Measurements from ENCODE around the gene SUMF2.
A peak's percentile ranks its signal among the peaks of the same experiment; 100 is the strongest.
"Not testable (repeated sequence)": the region's sequence is repeated elsewhere in the genome, so short reads cannot be mapped to it uniquely, and the experiment has no call there.

Gene SUMF2

DNA sequence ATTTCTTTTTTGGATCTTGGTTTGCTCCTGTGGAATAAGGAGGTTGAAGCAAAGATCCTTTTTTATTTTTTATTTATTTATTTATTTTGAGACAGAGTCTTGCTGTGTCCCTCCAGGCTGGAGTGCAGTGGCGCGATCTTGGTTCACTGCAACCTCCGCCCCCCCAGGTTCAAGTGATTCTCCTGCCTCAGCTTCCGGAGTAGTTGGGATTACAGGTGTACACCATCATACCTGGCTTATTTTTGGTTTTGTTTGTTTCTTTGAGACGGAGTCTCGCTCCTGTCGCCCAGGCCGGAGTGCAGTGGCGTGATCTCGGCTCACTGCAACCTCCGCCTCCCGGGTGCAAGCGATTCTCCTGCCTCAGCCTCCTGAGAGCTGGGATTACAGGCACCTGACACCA lies 2.3 kb downstream of the SUMF2 start:
- DNase-seq, result not testable (repeated sequence)

DNA sequence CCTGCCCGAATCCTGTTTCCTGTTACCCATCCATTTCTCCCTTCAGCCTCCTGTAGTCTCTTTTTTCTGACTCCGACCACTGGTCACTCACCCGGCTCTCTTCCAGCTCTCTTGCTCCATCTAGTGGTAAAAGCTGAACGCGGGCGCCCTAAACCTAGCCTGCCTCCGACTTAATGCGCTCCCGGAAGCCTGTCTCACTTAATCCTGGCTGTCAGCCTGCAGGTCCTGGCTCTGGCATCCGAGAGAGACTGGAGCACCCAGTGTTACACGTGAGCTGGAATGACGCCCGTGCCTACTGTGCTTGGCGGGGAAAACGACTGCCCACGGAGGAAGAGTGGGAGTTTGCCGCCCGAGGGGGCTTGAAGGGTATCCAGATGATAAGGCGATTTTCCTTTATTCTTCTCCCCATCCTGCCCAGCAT lies 10.3 kb downstream of the SUMF2 start:
- peak; percentile 74 to 80 for DNase-seq

DNA sequence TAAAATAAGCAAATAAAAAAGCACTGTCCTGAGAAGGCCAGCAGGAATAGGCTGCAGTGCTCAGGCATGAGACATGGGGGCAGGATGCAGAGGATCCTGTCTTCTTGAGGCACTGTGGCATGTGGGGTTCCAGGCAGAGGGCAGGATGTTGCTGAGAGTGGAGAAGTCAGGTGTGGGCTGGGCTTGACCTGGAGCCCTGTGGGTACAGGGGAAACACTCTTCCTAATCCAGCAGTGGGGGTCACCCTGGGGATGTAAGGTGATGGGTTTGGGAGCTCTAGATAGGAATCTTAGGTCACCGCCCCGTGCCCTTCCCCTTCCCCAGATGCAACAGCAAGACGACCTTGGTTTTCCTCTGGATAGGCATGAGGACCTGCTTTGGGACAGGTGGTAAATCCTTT lies 13.6 kb downstream of the SUMF2 start:
- DNase-seq, result no peak

DNA sequence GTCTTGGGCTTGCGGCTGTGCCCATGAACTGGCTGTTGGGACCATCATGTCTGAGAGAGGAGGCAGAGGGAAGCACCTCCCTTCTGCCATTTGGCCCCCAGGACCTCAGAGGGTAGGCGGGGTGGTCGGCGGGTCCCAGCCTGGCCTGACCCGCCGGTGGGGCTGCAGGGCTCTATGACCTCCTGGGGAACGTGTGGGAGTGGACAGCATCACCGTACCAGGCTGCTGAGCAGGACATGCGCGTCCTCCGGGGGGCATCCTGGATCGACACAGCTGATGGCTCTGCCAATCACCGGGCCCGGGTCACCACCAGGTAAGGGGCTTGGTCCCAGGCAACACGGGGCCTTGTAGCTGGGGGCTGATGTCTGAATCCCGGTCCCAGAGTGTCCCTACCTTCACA lies 14.1 kb downstream of the SUMF2 start:
- DNase-seq, result no peak

DNA sequence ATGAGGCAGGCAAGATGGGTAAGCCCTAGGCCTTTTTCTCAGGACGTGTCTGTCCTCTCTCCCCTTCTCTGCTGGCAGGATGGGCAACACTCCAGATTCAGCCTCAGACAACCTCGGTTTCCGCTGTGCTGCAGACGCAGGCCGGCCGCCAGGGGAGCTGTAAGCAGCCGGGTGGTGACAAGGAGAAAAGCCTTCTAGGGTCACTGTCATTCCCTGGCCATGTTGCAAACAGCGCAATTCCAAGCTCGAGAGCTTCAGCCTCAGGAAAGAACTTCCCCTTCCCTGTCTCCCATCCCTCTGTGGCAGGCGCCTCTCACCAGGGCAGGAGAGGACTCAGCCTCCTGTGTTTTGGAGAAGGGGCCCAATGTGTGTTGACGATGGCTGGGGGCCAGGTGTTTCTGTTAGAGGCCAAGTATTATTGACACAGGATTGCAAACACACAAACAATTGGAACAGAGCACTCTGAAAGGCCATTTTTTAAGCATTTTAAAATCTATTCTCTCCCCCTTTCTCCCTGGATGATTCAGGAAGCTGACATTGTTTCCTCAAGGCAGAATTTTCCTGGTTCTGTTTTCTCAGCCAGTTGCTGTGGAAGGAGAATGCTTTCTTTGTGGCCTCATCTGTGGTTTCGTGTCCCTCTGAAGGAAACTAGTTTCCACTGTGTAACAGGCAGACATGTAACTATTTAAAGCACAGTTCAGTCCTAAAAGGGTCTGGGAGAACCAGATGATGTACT lies 15.5 kb downstream of the SUMF2 start:
- DNase-seq, result no peak

DNA sequence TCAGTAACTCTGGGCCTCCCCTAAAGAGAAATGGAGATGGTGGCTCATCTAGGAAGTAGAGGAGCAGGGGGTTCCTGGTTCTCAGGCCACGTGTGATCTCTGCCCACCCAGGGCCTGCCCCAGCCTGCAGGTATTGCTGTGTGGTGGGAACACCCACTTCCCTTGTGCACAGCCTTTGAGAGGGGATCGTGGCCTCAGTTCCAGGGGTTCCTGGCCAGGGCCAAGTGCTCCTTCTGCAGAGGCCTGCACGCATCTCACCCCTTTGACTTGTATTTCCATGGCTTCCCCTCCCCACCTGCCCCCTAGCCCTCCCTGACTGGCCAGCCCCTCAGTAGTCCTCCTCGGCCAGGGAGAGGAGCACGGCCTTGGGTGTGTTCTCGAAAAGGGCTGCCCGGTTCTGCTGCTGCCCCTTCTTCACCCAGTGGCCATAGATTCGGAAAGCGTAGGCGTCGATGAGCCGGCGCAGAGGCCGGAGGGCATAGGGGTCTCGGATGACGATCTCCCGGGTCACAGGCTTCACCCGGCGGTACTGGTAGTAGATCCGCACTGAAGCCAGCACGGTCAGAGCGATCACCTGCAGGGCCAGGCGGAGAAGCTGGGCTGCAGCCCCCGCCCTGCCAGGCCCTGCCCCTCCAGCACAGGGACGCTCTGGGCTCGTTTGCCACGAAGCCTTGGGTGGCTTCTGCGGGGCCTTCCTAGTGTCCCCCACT lies 16.8 kb downstream of the SUMF2 start:
- DNase-seq, result not testable (repeated sequence)

DNA sequence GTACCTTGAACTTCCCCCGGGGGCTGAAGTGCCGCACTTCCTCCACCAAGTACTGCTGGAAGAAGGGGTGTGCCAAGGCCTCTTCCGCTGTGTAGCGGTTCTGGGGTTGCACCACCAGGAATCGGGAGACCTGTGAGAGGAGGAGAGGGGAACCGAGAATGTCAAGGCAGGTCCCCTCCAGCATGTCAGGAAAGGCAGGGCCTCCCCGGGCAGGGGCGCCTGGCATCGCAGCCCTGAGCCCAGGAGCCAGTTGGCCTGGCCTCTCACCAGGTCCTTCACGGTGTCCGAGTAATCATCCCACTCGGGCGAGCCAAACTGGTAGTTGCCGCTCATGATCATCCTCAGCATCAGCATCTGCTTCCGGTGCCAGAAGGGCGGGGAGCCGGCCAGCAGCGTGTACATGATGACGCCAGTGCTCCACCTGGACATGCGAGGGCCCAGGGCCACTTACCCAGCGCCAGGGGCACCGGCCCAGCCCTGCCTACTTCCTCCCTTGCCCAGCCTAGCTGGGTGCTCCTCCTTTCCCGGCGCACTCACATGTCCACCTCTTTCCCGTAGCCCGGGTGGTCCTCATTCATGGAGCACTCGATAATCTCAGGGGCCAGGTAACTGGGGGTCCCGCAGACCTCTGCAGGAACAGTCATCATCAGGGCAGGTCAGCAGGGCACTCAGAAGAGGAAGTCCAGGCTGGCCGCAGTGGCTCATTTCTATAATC lies 17.7 kb downstream of the SUMF2 start:
- no peak for DNase-seq

DNA sequence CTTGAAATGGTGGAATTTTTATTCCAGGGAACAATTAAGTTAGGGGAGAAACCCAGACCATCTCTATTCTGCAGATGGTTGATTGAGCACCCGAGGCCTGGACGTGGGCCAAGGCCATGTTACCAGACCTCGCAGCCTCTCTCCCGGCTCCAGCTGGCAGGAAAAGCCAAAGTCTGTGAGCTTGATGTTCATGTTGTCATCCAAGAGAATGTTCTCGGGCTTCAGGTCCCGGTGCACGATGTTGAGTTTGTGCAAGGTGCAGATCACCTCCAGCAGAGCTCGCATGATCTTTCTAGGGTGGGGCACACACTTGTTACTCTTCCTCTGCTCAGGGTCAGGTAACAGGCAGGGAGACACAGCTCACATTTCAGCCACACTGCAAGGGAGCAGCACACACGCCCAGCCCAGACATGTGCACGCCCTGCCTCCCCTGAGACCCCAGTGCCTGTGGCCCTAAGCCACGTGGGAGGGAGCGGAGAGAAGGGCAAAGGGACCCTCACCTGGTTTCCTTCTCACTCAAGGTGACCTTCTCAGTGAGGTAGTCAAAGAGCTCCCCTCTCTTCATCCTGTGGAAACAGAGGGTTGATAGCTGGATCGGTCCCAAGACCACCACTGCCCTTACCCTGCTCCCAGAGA lies 19.2 kb downstream of the SUMF2 start:
- no peak for DNase-seq

DNA sequence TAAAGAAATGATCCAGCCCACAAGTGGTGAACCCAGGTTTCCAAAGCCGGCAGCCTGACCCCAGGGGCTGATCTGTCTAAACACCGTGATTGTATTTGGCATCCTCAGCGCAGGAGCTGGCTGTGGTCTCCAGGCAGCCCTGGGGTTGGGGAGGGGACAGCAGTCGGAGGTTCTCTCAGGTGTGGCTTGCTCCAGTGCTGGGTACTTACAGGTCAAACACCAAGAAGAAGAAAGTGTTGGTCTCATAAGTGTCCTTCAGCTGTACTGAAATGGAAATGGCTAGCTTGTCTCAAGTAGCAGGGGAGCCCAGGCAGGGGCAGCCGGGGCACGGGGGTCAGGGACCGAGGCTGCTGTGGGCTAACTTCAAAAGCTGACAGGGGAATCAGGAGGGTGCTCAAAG lies 22.7 kb downstream of the SUMF2 start:
- no peak for DNase-seq

DNA sequence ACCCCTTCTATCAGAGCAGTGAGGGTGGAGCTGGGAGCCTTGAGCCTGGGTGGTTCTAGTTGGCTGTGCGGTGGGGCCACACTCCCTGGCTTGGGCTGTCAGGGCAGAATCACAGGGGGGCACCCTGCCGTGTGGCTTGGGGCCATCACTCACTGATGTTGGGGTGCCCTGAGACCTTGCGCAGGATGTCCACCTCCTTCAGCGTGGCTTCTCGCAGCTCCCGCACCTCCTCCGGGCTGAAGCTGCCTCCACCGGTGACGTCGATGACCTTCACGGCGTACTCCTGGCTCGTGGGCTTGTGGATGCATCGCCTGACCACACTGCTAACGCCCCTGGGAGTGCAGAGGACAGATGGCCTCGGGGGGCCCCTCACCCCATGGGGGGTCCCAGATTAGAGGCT lies 23.4 kb downstream of the SUMF2 start:
- no peak for DNase-seq

DNA sequence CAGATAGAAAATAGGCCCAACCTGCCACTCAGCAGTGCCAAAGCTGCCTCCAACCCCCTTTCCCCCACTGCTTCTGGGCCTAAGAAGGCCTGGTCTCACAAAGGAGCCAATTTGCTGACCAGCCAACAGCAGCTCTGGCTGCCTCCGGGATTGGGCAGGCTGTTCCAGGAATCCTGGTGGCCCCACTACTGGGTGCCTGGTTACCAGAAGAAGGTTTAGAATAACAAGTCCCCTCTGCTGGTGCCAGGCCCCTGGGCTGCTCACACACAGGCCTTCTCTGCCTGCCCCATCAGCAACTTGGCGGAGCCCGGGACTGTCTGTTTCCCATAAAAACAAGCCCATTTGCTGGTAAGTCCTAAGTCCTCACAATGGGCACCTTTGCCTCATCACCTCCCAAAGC lies 27.5 kb downstream of the SUMF2 start:
- DNase-seq, result no peak

DNA sequence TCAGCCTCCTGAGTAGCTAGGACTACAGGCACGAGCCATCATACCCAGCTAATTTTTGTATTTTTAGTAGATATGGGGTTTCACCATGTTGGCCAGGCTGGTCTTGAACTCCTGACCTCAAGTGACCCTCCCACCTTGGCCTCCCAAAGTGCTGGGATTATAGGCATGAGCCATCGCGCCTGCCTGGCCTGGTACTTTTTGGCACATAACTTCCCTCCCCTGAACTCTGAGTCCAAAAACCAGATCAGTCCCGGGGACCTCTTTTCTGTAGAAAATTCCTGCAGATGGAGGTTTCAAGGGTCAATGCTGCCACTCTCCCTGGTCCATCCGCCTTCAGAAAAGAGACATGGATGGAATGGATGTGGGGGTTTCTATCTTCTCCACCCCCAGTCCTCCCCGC lies 28.3 kb downstream of the SUMF2 start:
- DNase-seq, result not testable (repeated sequence)

DNA sequence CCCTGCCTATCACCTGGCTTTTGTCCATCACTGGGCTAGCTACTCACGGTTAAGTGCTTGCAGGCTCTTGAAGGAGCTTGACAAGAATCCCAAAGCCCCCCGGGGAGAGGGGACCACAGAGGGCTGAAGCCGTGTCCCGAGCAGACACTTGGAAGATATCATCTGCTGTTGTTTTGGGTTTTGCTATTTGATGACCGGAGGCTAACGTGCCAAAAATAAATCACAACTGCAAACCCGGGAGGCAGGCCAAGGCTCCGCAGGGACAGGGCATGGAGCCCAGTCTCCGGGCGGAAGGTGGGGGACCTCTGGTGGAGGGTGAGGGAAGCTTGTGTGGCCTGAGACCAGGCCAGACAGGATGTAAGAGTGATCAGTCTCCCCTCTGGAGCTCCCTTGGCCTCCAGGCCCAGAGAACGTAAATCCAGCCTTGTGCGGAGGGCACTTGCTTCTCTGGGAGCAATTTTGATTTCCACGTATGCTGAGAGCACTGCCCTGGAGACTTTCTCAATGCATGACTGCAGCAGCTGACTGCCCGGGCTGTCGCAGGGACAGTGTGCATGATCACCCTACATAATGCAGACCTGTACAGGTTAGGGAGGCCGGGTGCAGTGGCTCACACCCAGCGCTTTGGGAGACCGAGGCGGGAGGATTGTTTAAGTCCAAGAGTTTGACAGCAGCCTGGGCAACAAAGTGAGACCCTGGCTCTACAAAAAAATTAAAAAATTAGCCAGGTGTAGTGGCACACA lies 28.9 kb downstream of the SUMF2 start, which contains the start of gene PHKG1:
Gene PHKG1, minus strand, starts transcription at position 164 of the 743 bp plus-strand sequence. CDS start 4,011 bp downstream, outside the sequence.
- DNase-seq, result no peak

DNA sequence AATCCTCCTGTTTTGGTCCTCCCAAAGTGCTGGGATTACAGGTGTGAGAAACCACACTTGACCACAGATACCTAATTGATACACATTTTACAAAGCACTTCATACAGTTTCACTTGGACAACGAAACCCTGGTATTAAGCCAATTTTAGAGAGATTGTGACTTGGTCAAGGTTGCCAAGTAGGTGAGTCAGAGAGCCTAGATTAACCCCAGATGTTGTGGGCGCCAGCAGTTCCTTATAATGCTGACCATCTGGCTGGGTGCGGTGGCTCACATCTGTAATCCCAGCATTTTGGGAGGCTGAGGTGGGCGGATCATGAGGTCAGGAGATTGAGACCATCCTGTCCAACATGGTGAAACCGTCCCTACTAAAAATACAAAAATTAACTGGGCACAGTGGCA lies 33.6 kb downstream of the SUMF2 start:
- DNase-seq, result no peak

DNA sequence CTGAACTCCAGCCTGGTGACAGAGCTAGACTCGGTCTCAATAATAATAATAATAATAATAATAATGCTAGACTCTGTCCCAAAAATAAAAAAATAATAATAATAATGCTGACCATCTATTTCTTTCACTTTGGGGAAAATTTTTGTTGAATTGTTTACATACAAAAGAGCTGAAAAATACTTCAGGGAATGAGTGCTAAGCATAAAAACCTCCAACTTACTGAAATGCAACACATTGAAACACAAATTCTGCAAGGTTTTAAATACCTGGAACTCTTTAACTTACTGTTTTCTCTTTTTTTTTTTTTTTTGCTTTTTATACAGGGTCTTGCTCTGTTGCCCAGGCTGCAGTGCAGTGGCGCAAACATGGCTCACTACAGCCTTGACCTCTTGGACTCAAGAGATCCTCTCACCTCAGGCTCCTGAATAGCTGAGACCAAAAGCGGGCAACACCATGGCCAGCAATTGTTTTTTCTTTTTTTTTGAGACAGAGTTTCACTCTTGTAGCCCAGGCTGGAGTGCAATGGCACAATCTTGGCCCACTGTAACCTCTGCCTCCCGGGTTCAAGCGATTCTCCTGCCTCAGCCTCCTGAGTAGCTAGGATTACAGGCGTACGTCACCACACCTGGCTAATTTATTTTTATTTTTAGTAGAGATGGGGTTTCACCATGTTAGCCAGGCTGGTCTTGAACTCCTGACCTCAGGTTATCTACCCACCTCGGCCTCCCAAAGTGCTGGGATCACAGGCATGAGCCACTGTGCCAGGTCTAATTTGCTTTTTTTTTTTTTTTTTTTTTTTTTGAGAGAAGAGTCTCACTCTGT lies 34.3 kb downstream of the SUMF2 start:
- DNase-seq, result not testable (repeated sequence)

DNA sequence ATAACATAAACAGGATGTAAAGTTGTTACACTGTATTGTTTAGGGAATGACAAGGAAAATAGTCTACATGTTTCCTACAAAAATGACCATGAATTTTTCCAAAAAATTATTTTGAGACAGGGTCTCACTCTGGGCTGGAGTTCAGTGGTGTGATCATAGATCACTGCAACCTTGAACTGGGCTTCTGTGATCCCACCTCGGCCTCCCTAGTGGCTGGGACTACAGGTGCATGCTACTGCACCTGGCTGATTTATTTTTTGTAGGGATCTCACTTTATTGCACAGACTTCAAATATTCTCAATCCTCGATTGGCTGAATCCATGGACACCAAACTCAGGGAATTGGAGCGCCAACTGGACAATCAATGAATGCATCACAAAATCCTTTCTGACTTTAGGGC lies 35.6 kb downstream of the SUMF2 start:
- DNase-seq, result no peak

DNA sequence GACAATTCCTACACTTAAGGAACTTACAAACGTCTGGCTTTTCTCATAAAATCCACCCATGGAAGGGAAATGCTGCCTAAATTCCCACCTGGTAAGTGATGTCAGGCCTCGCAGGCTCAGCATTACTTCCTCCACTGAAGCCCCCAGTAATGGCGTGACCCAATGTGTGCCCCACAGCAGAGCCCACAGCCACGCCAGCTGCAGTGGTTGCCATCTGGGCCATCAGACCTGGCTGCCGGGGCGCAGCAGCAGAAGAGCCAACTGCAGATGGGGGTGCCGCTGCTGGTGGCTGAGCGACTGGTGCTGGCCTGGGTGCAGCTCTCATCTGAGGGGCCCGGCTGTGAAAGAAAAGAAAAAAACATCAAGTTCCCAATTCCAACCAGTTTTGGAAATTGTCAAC lies 40.1 kb downstream of the SUMF2 start:
- not testable (repeated sequence) for DNase-seq

DNA sequence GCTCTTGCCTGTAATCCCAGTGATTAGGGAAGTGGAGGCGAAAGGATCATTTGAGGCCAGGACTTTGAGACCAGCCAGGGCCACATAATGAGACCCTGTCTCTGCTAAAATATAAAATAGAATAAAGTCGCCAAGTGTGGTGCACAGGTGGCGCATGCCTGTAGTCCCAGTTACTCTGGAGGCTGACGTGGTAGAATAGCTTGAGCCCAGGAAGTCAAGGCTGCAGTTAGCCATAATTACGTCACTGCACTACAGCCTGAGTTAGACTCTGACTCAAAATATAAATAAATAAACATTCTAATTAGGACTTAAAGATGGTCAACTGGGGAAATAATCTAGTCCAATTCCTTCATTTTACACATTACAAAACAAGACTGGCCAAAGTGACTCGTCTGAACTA lies 41.4 kb downstream of the SUMF2 start:
- peak; percentile 12 to 28 for DNase-seq

DNA sequence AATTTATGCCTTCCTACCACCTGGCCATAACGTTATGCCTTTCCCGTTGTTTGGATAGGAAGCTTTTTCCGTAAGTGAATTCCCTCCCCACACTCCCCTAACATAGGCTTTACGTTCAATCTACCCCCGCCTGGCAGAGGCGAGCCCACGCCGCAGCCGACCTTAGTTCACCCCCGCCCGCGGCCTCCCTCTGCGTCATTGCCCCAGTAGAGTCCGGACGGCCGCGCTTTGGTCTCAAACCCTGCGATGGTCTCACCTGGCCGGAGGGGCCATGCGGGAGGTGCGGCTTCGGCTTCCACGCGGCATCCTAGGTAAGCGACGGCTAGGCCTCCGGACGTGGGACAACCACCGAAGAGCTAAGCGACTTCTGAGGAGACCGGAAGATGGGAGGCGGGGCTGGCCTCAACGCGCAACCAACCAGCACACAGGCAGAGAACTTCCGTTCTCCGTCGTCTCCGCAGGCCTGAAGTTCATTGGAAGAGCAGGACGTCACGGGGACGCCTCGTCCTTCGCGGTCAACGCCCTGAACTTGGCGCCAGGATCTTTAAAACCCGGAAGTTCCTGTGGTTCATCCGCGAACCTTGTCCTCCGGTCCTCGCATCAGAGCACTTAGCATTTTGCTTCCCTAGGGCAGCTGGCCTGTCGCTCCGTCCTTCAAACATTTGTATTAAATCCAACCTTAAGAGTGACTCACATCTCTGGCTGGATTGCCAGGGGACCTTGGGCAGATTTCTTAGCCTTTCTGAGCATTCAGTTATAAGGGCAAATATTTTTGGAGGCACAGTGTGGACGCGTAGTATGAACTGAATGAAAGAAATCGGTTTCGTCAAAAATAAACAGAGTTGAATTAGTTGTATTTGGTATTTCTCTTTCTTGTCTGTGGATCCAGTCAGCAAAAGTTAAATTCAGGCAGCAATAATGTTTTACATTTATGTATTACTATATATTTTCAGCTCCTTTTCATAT lies 42.3 kb downstream of the SUMF2 start, which contains the start of gene CHCHD2:
Gene CHCHD2, minus strand, starts transcription at position 369 of the 966 bp plus-strand sequence. Its CDS starts 63 bp downstream, at position 306.
- peak; percentile 90 to 93 for DNase-seq

DNA sequence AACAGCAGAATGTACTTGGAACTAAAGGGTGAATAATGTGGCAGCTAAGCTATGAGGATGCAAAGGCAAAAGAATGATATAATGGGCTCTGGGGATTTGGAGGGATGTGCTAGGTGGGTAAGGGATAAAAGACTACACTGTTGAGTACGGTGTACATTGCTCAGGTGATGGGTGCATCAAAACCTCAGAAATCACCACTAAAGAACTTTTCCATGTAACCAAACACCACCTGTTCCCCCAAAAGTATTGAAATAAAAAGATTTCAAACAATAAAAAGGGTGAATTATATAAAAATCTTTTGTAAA lies 43.8 kb downstream of the SUMF2 start:
- DNase-seq, result no peak
